HG03342 (cell line): ENCODE data around the gene PLXNB2.

Source experiments
- ATAC-seq: cut with Tn5 transposase; IDR thresholded peaks from one replicate; pipeline ENCODE4 v1.9.1; 2021; ENCODE audit warnings: mild to moderate bottlenecking, moderate library complexity; ENCODE audit not compliant: unreplicated experiment

Gene PLXNB2

DNA sequence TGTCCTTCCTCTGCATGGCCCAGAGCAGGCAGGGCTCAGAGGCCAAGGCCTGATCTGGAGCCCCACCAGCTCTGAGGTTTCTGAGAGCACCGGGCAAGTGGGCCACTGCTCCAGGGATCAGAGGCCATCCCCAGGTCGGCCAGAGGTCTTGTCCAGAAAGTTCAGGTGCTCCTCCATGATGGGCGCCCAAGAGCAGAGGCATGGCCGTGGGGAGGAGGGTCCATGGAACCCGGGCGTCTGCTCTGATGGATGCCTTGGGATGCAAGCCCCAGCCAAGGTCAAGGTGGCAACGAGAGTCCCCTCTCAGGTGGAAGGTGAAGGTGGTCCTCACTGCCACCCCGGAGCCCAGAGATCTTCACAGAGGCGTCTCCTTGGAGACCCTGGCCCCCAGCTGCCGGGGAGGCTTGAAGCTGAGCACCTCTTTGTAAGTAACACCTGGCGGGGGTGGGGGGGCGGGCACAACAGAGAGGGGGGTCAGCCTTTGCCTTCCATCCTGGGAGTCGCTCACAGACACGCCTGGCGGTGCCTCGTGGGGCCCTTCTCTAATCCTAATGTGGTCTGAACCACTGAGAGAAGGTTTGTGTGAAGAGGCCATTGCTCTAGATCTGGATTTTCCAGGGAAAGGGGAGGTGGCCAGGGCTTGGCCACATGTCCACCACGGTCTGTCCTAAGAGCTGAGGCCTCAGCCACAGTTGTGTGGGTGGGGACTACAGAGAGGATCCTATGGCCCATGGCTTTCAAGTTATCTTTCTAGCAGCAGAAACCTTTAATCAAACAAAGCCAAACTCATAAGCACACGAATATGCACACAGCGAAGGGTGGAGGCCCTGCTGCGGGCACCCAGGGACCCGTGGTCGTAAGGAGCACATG lies 54.2 kb downstream of the PLXNB2 start:
- no peak for ATAC-seq

DNA sequence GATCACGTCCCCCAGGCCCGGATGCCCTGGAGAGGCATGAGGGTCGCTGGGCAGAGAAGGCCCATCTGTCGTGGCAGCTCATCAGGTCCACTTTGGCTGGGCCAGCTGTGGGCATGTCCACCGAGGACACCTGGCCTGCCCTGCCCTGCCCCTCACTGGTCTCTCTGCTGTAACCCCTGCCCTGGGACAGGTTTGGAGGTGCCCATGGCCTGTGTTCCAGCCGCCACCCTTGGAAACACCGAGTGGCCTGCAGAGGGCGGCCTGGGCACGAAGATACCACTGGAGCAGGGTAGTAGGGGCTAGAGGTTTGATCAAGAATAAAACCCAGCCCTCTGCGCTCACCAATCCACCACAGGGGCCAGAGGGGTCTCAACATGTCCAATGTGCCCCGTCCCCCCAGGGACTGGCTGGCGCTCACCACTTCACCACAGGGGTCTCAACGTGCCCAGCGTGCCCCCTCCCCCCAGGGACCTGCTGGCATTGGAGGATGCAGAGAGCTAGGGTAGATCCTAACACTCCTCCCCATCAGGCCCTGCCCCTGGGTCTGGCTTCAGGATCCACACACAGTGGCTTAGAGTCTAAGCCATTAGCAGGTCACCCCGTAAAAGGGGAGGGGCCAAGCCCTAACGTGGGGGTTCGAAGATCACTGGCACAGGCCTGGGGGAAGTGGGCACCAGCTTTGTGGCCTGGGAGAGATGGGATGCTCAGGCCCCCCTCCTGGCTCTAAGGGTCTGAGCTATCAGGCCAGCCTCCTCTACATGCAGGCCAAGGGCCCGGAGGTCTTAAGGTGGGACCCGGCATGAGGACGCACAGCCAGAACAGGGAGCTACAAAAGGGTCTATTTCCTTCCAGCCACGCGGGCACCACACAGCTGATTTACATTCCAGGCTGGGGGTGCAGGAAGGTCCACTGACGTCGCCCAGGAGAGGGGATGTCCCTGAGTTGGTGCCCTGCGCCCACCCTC lies 55.1 kb downstream of the PLXNB2 start:
- ATAC-seq, result no peak

DNA sequence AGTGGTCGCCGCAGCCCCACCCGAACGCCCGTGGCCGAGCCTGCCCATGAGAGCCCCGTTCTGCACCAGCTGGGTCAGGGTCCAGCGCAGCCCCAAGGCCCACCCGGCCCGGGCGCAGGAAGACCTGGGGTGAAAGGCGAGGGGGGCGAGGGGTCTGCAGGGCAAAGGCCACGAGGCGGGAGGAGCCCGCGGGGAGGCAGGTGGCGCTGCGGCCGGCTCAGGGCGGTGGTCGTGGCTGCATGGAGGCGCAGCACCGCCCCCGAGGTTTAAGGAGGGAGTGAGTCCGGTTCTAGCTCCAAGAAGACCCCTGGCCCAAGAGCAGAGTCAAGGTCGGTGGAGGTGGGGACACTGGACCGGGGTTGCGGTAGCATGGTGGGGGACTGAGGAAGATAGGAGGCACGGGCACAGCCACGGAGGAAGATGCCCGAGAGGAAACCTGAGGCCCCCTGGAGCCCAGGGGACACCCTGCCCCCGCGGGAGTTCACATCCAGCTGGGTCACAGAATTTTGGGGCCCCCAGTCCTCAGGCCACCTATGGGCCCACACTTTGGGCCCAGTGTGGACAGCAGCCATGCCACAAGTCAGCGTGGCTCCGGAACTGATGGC lies 55.9 kb downstream of the PLXNB2 start:
- no peak for ATAC-seq

DNA sequence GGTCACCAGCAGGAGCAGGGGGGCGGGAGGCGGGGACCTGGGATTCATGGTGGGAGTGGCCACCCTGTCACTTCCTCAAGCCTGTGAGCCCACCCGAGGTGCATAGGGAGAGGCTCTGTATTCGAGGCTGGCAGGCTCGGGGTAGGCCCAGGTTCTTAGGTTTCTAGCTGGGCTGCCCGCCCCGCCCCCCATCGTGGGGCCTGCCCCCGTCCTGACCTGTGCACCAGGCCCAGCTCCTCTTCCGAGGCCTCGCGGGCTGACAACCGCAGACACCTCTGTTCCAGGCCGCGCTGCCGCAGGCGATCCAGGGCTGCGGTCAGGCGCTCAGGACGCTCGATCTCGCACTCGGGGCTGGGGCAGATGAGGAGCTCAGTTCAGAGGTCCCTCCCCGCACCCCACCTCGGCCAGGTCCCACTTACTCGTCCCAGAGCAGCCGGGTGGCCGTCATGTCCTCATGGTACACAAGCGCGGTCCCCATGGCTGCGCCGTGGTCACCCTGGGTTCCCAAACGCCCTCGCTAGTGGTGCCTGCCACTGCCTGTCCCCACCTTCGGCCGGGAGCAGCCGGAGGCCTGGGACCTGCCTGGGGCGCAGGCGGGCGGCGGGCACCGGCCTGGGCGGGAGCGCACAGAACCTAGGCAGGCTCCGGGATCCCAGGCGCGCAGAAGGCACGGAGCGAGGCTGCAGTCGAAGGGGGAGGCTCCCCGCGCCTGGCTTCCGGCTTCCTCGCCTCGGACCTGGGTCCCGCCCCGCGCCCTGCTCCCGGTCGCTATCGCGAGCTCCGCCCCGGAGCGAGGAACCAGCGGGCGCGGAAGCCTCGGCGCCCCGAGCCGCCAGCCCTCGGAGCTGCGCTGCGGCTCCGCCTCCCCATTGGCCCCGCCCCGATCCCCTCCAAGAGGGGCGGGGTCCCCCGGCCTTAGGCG lies 56.6 kb downstream of the PLXNB2 start, which contains the start of gene HDAC10:
Gene HDAC10 (minus strand): TSS at position 711 of the 922 bp plus-strand sequence. CDS start 233 bp downstream, at position 478.
- peak; percentile 50 for ATAC-seq

DNA sequence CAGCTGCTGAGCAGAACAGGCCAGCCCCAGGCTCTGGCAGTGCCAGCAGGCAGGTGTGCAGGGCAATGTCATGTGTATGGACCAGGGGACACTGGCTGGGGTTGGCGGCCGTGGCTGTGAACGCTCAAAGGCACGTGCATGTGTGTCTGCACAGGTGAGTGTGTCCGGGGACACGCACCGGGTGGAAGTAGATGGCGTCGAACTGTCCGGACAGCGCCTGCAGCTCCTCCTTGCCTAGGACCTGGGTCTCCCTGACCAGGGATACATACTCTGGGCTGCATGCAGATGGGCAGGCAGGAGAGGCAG lies 57.2 kb downstream of the PLXNB2 start:
- no peak for ATAC-seq

DNA sequence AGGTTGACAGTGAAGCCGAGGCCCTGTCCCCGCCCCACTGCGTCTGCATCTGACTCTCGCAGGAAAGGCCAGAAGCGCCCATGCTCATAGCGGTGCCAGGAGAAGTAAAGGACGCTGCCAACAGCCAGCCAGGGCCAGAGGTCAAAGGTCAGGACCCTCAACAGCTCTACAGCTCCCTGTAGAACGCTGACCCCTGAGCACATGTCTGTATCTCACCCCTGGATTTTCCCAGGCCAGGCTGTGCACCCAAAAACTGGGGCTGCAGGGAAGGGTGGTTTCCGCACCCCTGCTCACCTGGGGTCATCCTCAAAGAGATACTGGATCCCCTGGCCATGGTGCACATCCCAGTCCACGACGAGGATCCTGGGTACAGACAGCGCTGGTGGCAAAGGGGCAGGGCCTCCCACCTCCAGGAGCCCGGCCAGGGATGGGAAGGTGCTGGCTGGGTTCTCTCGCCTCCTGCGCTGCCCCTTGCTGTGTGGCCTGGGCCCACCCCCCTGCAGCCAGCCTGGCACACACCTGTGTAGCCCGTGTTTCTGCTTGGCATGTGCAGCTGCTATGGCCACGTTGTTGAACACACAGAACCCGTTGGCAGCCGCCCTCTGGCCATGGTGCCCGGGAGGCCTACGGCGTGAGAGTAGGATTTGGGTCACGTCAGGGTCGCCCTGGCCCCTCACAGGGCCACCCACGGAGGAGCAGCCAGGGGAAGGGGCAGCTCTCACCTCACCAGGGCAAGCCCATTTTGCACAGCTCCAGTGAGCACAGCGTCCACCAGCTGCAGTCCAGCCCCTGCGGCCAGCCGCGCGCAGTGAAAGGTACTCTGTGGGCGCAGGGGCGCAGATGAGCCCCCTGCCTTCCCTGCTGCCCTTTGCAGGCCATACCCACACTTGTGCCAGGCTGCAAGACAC lies 57.9 kb downstream of the PLXNB2 start:
- no peak for ATAC-seq

DNA sequence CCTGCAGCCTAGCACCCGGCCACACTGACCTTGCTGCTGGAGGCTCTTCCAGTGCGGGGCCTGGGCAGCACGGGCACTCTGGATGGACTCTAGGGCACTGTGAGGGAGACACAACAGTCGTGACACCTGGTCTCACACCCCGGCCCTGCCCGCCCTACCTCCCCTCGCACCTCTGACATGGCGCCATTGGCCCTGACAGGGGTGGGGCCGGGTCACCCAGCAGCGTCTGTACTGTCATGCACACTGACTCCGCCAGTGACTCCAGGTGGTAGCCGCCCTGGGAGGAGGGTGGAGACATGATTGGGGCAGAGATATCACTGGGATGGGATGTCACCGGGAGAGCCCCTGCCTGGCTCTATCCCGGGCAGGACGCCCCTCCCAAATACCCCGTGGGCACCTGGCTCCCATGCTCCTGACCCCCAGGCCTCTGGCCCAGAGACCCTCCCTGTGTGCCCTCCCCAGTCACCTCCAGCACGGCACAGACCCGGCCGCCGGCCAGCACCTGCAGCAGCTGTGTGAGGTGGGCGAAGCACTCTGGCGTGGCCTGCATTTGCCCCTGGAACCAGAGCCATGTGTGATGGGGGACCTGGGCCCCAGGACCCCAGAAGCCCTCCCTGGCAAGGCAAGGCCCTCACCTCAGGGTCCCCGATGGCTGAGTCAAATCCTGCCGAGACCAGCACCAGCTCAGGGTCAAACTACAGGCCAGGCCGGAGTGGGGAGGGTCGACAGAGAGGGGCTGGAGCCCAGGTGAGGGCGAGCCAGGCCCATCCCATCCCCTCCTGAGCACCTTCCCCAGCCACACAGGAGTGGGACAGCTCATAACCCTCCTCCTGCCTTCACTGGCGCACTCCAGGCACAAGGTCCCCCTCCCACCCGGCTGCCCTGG lies 59.0 kb downstream of the PLXNB2 start:
- no peak for ATAC-seq

DNA sequence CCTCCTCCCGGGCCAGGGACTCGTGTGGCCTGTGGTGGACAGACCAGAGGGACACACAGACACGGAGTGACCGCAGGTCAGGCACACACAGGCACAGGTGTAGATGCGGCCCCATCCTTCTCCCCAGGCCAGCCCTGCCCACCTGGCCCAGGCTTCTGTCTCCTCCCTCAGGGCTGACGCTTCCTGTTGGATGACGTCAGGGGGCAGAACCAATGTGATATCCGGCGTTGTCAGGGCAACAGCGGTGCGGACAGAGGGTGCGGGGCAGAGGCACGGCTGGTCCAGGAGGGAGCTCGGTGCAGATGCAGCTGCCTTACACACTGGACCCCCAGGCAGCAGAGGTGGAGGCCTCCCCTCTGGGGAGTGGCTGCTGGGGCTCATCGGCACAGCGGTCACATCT lies 59.7 kb downstream of the PLXNB2 start:
- no peak for ATAC-seq

DNA sequence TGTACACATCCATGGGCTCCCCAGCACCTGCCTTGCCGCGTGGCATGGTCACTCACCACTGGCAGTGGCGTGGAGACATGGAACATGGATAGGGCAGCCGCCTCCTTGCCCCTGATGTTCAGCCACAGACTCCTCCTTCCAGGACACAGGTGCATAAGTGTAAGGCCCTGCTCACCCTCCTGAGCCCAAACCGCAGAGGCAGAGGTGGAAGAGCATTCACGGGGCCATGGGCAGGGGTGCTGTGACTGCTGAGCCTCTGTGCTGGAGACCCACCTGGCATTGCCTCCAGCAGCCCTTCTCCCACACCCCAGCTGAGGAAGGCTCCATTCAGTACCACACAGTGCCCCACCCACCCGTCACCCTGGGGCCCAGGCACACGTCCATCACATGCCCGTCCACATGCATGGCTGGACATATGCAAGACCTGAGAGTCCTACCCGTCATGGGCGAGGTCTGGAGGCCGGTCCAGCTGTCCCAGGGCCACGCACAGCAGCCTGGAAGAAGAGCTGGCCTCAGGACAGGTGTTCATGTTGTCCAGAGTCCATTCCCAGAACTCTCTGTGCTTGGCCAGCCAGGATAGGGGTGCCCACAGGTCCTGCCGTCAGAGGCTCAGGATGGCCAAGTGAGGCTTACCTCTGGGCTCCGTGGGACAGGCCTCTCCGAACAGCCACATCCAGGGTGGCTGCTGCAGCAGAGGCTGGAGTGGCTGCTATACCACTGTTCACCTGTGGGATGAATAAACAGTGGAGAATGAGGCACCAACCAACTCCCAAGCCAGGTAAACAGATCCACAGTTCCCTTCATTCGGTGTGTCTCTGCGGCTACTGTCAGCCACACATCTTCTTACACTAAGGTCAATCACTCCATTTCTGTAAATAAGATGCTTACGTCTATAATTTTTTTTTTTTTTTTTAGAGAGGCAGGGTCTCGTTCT lies 60.9 kb downstream of the PLXNB2 start:
- ATAC-seq, result no peak

DNA sequence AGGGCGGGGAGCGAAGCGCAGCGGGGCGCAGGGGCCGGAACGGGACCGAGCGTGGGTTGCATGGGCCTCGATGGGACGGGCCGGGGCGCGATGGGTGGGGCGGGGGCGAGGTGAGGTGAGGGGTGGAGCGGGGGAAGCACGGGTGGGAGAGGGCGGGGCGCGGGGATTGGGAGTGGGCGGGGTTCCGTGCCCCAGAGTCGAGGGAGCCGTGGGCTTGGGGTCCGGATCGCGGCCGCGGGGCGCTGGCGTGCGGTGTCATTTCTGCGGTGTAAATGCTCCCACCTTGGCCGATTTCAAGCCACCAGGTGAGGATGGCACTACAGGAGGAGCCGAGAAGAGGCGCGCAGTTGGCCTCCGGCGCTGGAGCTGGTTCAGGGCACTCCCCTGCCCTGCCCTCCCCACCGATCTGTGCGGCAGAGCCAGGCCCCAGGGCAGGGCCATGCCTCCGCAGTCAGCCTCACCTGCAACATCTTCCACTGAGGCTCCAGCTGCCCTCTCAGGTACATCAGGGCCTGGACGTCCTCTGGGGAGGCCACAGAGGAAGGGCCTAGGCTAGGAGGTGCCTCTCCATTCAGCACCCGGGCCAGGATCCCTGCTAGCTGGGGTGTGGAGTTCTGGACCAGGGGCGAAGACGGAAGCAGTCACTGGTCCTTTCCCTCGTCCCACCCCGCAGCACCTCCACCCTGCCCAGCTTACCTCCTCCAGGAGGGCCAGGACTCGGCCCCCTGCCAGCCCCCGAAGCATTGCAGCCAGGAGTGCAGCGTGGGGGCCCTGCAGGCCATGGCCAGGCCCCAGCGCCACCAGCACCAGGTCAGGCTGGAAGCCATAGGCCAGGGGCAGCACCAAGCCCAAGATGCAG lies 62.0 kb downstream of the PLXNB2 start:
- peak; percentile 5 for ATAC-seq

DNA sequence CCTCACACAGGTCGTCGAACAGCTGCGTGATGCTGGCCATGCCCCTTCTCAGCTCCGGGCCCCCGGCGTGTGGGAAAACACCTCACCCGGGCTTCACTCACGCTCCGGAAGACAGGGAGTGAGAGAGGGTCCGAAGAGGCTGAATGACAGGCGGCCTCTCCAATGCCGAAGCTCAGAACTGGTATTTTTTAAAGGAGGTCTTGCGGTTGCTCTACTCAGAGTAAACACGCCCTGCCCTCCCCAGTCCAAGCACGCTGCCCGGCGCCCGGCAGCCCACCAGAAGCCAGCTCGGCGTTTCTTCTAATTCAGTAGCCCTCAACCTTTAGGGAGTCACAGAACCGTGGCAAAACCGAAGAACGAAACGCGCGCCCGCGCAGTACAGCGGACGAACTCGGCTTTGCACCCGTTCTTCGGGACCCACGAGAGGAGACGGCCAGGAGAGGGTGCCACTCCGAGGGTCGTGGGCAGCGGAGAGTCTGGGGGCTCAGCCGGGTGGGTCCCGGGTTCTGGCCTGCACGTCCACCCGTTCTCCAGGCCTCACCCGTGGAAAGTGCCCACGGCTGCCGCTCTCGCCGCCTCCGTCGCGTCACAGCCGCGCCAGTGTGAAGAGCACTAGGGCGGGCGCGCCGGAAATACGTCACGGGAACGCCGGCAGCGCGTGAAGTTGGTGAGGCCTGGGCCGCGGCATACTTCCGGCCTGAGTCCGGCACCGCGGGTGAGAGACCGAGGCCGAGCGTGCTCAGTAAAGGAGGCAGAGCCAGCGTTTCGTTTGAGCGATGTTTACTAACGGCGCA lies 62.8 kb downstream of the PLXNB2 start, which contains the start of gene TUBGCP6:
Gene TUBGCP6 (minus strand): TSS at position 604 of the 794 bp plus-strand sequence. CDS start 564 bp downstream, at position 40.
- ATAC-seq, result peak; percentile 65

DNA sequence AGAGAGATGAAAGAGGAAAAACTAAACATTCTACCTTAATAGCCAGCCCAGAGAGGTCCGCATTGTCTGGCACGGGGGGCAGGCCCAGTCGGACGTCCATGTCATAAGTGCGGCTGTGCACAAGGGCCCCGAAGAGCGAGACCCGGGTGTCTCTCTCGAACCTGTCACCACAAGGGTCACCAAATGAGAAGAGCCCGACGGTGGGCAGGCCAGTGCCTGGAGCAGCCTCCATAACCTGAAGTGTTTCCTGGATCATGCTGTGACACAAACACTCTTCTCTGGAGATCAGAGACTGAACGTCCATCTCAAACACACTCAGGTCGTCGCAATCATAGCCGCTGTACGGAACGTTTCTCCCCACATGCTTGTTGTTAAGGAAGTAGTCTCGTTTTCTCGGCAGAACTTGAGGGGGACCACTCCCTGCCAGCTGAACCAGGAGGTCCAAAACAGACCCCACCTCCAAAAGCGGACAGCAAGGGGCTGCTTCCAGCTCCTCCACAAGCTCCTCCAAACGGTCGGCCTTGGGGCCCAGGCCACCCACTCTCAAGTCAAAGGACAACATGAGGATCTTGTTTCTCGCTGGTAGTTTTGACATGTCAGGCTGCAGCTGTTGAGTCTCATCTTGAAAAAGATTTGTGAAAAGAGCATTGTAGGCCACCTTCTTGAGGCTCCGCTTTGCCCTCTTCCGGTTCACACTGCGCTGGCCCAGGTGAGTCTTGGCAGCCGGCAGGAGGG lies 63.6 kb downstream of the PLXNB2 start:
- ATAC-seq, result no peak

DNA sequence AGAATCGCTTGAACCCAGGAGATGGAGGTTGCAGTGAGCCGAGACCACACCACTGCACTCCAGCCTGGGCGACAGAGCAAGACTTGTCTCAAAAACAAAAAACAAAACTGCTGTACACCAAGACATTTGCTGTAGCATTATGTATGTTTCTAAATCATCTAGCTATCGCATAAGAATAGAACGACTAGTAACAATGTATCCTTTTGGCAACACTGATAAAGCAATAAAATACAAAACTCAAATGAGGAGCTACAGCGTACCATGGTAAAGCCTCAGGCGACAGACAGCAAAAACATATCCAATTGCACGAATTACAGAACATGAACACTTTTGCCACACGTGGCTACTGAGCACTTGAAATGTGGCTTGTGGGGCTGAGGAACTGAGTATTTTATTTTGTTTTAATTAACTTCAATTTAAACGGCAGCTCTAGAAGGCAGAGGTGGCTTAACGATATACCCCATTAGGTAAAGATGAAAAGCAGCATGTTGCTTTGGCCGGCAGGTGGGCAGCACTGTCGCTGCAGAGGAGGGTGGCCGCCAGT lies 65.0 kb downstream of the PLXNB2 start:
- ATAC-seq, result no peak

DNA sequence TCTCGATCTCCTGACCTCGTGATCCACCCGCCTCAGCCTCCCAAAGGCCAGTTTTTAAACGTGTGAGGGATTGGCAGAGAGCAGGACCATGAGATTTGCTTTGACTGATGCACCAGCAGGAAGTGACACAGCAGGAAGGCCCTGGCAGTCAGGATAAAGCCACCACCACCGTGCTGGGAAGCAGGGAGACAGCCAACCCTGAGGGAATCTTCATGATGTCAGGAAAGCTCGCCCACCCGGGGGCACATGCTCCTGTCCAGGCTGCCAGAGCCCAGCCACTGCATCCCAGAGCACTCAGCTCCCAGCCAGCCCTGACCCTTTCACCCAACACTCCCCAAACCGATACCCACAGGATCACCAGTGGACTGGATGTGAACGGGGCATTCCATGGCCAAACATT lies 68.7 kb downstream of the PLXNB2 start:
- ATAC-seq, result no peak
